GM19043 (cell line): Measurements from ENCODE around the gene PSRC1.
A peak's percentile ranks its signal among the peaks of the same experiment; 100 is the strongest.

Experiments
- ATAC-seq: cut with Tn5 transposase; IDR thresholded peaks from one replicate; pipeline ENCODE4 v1.9.1; 2021; ENCODE audit warnings: low read depth; ENCODE audit not compliant: unreplicated experiment

The PSRC1 gene

GRCh38 chr1:109273570-109274288 lies 9.2 kb downstream of the PSRC1 start:
- no peak for ATAC-seq

- ATAC-seq, result no peak
Observed at GRCh38 chr1:109272831-109273547, 10.0 kb downstream of the PSRC1 start.

DNA sequence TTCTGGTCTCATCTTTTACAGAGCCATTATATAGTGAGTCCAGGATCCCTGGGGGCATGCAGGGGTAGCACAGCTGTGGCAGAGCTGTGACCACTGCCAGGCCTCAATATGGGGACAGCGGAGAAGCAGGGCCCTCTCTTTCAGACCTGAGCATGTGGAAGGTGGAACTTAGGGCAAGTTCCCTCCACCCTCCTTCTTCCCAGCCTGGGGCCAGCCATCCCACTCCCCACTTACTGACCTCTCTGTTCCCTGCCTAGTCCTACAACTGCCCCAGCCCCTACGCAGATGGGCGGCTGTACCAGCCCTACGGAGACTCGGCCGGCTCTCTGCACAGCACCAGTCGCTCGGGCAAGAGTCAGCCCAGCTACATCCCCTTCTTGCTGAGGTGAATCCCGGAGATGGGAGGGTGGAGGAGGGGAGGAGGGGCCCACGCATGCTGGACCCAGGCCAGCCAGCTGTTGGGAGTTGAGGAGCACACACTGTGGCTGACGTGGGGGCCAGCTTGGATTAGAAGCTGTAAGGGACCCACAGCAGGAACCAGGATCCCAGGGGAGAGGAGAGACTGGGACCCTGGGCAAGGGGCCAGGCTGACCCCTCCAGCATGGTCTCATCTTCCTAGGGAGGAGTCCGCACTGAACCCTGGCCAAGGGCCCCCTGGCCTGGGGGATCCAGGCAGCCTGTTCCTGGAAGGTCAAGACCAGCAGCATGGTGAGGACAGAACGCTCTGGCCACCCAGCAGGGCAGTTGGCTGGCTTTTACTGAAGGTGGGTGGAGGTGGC lies 10.7 kb downstream of the PSRC1 start:
- no peak for ATAC-seq

DNA sequence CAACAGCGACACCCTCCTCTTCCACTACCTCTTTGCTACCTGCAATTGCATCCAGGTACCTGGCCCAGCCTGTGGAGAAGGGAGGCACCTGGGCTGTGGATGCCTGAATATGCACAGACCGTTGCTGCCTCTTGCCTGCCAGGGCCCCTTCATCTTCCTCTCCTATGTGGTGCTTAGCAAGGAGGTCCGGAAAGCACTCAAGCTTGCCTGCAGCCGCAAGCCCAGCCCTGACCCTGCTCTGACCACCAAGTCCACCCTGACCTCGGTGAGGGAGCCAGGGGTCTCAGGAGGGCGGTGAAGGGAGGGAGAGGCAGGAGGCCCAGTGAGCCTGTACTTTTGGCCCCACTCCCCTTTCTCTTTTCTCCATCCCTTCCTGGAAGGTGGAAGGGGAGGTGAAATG lies 11.5 kb downstream of the PSRC1 start:
- ATAC-seq, result no peak

DNA sequence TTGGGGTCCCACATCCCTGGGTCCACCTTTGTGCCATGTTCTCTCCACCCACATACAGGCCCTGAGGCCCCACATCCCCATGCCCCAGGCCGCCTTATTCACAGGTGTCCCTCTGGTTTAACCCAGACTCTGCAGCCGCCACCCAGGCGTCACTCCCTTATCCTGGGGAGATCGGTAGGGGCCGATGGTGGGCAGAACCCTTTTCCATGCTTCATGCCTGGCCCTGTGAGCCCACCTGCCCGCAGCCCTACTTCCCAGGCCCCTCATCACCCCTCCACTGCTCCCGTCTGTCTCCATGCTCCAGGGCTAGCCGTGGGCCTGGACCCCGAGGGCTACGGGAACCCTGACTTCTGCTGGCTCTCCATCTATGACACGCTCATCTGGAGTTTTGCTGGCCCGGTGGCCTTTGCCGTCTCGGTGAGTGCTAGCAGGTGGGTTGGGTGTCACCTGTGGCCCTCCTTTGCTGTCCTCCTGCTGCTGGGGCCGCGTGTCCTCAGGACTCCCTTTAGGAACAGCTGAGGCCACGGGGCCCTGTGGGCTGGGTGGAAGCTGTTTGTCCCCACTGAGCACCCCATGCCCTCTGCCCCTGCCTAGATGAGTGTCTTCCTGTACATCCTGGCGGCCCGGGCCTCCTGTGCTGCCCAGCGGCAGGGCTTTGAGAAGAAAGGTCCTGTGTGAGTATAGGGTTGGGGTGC lies 12.2 kb downstream of the PSRC1 start:
- no peak for ATAC-seq

DNA sequence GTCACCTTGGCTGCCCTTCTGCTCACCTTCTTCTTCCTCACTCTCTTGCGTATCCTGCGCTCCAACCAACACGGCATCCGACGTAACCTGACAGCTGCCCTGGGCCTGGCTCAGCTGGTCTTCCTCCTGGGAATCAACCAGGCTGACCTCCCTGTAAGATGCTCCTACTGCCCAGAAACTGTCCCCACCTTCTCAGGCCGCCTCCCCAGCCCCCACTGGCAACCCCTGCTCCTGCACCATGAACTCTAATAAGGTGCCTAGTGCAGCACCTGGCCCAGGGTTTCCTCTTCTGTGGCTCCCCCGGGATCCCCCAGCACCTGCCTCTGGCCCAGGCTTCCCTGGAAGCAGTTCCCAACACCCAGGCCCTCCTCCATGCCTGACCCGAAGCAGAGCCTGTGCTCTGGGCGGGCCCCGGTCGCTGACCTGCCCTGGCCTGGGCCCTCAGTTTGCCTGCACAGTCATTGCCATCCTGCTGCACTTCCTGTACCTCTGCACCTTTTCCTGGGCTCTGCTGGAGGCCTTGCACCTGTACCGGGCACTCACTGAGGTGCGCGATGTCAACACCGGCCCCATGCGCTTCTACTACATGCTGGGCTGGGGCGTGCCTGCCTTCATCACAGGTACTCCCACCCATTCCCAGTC lies 12.8 kb downstream of the PSRC1 start:
- ATAC-seq, result no peak

DNA sequence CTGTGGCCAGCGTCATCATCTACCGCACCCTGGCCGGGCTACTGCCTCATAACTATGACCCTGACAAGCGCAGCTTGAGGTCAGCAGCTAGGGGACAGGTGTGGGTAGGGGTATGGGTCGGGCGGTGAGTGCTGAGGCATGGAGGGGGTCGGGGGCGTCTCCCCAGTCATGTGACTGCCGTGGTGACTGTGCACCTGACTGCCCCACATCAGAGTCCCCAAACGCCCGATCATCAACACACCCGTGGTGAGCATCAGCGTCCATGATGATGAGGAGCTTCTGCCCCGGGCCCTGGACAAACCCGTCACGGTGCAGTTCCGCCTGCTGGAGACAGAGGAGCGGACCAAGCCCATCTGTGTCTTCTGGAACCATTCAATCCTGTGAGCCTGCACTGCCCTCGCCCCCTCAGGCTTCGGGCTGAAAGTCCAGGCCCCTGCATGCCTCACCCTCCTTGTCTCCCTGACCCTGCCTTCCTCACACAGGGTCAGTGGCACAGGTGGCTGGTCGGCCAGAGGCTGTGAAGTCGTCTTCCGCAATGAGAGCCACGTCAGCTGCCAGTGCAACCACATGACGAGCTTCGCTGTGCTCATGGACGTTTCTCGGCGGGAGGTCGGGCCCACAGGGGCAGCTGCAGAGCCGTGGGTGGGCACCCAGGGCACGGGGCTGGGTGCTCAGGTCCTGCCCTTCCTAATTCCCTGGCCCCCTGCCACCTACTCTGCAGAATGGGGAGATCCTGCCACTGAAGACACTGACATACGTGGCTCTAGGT lies 13.5 kb downstream of the PSRC1 start:
- ATAC-seq, result no peak

- ATAC-seq, result no peak
Observed at GRCh38 chr1:109268431-109269211, 14.3 kb downstream of the PSRC1 start.

DNA sequence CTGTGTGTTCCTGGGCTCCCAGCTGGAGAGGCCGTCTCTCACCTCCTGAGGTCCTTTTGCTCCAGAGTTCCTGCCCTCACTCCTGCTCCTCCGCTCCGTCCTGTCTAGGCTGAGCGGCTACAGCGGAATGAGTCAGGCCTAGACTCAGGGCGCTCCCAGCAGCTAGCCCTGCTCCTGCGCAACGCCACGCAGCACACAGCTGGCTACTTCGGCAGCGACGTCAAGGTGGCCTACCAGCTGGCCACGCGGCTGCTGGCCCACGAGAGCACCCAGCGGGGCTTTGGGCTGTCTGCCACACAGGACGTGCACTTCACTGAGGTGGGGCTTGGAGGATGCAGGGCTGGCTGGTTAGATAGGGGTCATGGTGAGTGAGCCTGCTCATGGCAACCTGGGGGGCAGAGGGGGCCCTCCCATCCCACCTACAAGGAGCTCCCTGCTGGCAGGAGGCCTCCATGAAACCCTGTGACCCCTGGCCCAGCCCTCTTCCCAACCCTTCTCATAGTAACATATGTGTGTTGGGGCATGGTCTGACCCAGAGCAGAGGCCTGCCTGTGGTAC lies 15.1 kb downstream of the PSRC1 start:
- ATAC-seq, result no peak

DNA sequence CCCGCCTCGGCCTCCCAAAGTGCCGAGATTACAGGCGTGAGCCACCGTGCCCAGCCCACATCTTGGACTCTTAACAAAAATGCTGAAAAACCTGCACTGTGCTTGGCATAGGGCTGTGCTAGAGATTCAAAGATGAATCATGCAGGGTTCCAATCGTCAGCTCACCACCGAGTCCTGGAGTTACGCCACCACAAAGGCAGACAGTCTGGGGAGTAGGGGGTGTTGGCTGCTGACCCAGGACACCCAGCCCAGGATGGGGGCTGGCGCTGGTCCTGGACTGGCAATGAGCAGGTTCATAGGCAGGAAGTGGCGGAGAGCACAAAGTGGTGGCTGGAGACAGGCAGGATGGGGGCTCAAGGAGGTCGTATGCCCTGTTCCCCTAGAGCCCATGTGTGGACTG lies 16.0 kb downstream of the PSRC1 start:
- no peak for ATAC-seq

DNA sequence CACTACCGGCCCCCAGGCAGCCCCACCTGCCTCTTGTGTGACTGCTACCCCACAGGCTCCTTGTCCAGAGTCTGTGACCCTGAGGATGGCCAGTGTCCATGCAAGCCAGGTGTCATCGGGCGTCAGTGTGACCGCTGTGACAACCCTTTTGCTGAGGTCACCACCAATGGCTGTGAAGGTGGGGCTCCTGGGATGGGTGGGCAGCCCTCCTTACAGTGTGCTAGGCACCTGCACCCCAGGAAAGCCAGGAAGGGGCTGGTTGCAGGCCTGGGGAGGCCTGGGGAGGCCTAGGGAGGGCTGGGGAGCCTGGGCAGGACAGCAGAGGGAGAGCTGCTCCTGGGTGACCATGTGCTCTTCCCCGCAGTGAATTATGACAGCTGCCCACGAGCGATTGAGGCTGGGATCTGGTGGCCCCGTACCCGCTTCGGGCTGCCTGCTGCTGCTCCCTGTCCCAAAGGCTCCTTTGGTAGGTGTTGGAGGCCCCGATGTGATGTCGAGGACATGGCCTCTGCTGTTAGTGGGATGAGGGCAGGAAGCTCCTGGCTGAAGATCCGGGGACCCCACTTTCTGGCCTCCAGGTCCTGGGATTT lies 17.1 kb downstream of the PSRC1 start:
- no peak for ATAC-seq

- no peak for ATAC-seq
Observed at GRCh38 chr1:109265016-109265415, 17.9 kb downstream of the PSRC1 start.

GRCh38 chr1:109264379-109264755 lies 18.6 kb downstream of the PSRC1 start:
- no peak for ATAC-seq

DNA sequence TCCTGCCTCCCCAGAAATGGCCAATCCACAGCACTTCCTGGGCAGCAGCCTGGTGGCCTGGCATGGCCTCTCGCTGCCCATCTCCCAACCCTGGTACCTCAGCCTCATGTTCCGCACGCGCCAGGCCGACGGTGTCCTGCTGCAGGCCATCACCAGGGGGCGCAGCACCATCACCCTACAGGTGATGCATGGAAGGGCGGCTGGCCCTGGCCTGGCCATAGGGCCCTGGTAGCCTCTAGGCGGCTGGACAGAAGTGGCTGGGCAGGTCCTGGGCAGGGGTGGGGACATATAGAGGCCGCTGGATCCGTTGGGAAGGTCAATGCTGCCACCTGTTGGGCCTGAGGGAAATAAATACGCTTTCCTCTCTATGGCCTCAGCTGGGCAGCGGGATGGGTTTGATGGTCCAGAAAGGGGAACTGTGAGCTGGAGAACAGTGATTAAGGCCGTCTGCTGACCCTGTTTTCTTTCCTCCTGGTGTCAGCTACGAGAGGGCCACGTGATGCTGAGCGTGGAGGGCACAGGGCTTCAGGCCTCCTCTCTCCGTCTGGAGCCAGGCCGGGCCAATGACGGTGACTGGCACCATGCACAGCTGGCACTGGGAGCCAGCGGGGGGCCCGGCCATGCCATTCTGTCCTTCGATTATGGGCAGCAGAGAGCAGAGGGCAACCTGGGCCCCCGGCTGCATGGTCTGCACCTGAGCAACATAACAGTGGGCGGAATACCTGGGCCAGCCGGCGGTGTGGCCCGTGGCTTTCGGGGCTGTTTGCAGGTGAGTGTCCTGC lies 19.2 kb downstream of the PSRC1 start:
- peak; percentile 80 for ATAC-seq

- ATAC-seq, result no peak
Observed at GRCh38 chr1:109263234-109263596, 19.7 kb downstream of the PSRC1 start.

DNA sequence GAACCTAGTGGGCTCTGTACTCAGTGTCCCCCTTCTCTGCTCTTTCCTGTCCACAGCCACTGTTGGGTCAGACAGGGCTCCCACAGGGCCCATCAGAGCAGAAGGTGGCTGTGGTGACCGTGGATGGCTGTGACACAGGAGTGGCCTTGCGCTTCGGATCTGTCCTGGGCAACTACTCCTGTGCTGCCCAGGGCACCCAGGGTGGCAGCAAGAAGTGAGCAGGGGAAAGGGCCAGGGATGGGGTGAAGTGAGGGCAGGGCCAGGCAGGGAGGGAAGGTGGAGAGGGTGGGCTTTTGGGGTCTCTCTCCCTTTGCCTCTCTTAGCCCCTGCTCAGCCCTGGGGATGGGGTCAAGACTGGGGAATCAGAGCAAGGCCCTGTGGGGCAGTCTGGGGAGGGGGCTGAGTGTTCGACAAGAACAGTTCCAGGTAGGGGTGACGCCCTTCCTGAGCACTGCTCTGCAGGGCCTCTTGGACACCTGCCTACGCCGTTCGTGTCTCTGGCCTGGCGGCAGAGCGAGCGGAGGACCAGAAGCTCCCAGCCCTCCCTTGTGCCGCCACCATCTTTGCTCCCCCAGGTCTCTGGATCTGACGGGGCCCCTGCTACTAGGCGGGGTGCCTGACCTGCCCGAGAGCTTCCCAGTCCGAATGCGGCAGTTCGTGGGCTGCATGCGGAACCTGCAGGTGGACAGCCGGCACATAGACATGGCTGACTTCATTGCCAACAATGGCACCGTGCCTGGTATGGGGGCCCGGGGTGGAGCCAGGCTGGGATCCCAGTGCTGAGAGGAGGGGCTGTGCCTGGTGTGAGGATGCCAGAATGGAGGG lies 20.5 kb downstream of the PSRC1 start:
- ATAC-seq, result no peak

GRCh38 chr1:109261578-109261977 lies 21.4 kb downstream of the PSRC1 start:
- ATAC-seq, result no peak
